Adrenal gland (tissue), 12 donors: ENCODE results near the gene ATP8A2. TPM values are rescaled to one million over a fixed set of nuclear protein-coding genes. Genes with fewer than 3 reads are reported as not detected.

ENCODE experiments used
- DNase-seq, 7 donors: peaks; one replicate each; pipeline ENCODE4 v3.0.0-alpha.2; 2019 to 2020
- H3K27ac ChIP-seq, 5 donors: fragments of 200-600 bp; sonication (generic) in 4 of 5; 1 replicate in 3 of 5; 2 replicates in 2 of 5; pipeline versions ENCODE4 v1.5.1 to v1.8.0; 2016 to 2020; ENCODE audit warnings: mild to moderate bottlenecking in 1 of 5
- H3K27me3 ChIP-seq: fragments of 200-600 bp; 2 replicates; pipeline ENCODE4 v1.8.0; 2021
- H3K36me3 ChIP-seq, 2 donors: fragments of 200-600 bp; replicated peaks in 1 of 2; 1 replicate in 1 of 2; 2 replicates in 1 of 2; pipeline versions ENCODE4 v1.5.1 to v1.8.0; 2018 to 2022
- H3K4me1 ChIP-seq, 2 donors: fragments of 200-600 bp; replicated peaks in 1 of 2; 1 replicate in 1 of 2; 2 replicates in 1 of 2; pipeline versions ENCODE4 v1.5.1 to v1.8.0; 2018 to 2021
- H3K4me3 ChIP-seq, 4 donors: fragments of 200-600 bp; sonication (generic) in 3 of 4; one replicate each; pipeline ENCODE4 v1.5.1; 2016 to 2018
- H3K9me3 ChIP-seq, 3 donors: fragments of 200-600 bp; sonication (generic) in 1 of 3; replicated peaks in 1 of 3; 1 replicate in 2 of 3; 2 replicates in 1 of 3; pipeline versions ENCODE4 v1.5.1 to v1.8.0; 2016 to 2021
- CTCF ChIP-seq, 6 experiments: fragments of 450-650 bp in 4 of 6; fragments of 200-600 bp in 2 of 6; sonication (generic) in 1 of 6; IDR thresholded peaks; 1 replicate in 5 of 6; 2 replicates in 1 of 6; pipeline versions ENCODE4 v1.5.1 to v1.8.0; 2016 to 2021; ENCODE audit warnings: antibody characterized with exemption in 6 of 6, mild to moderate bottlenecking in 2 of 6, moderate library complexity in 1 of 6
- POLR2A ChIP-seq, 2 donors: fragments of 450-650 bp; IDR thresholded peaks; one replicate each; pipeline ENCODE4 v1.6.1; 2017; ENCODE audit warnings: antibody characterized with exemption in 2 of 2, mild to moderate bottlenecking in 2 of 2, moderate library complexity in 1 of 2
- WGBS, 4 donors: extraction: QIAGEN DNeasy Blood & Tissue Kit in 2 of 4; methylation state at CpG; one replicate each; pipeline versions ENCODE4 v1.1.5 to v1.1.7; 2013 to 2017; 5-methylcytosine and 5-hydroxymethylcytosine counted together
- intact Hi-C, 2 donors: fragments of 100-400 bp; cut with DNase I; formaldehyde crosslinking; loops; one replicate each; pipeline versions ENCODE4 v1.14.1 to v1.15.0; 2022 to 2023
- polyA plus RNA-seq, 3 donors: library from polyadenylated mRNA; stranded (reverse); fragments of 200-250 nt in 2 of 3; fragments of 350-450 nt in 1 of 3; fragmentation: Illumina TruSeq in 1 of 3; extraction: RNeasy Lipid Tissue Mini Kit (QIAGEN cat#74804) in 1 of 3; gene quantifications; one replicate each; pipeline ENCODE4 v1.2.3, GENCODE V29; 2013 to 2014
- total RNA-seq, 9 donors: library from RNA; depleted of rRNA in 4 of 9; stranded (reverse); fragments of >200 nt in 4 of 9; fragments of 120-200 nt in 1 of 9; fragmentation: NEBNext Ultra II Directional in 1 of 9; extraction: Animal tissue kit (Norgen Biotek cat#: 25700) in 1 of 9; gene quantifications; one replicate each; pipeline versions ENCODE4 v1.1.0 to v1.2.4, GENCODE V29; 2013 to 2023
- donor health status: healthy with polysubstance abuse.
- donor health status: Bipolar disorder and iron deficiency.
- donor health status: DM: yes; HTN: yes; CAD: no.
- donor health status: DM: no; HTN: no; CAD: no.
- donor health status: DM: no; HTN: no; CAD: no.
- donor health status: DM: yes; HTN: yes; CAD: no.

ATP8A2 gene
- total and polyA plus RNA-seq, 12 donors, result 0.77 to 14.0 (median 4.3) TPM

GRCh38 chr13:25899952-25900351 lies 528.2 kb downstream of the ATP8A2 start:
- WGBS, 4 donors, result 68 to 88% (median 72%) methylated on average over 1 of the region's 1 CpG
- DNase-seq, result no peak
- Histone ChIP-seq H3K27me3 (no peaks in the 10 kb centered on the region), H3K4me1 (no peaks in the 10 kb centered on the region), H3K27ac (no peak overlapping the region), H3K36me3 (no peaks in the 10 kb centered on the region), H3K9me3 (no peaks in the 10 kb centered on the region), H3K4me3 (no peak overlapping the region)
- TF ChIP-seq POLR2A (IDR thresholded peaks at IDR 0.05), result no peak
- no peak for TF ChIP-seq CTCF (IDR thresholded peaks at IDR 0.05)
- intact Hi-C loops, result no loop called here

- WGBS, 4 donors, result 61 to 71% (median 66%) methylated on average over 10 of the region's 10 CpGs
- Histone ChIP-seq H3K4me3 (no peak overlapping the region), H3K27me3 (no peaks in the 10 kb centered on the region), H3K27ac (no peak overlapping the region), H3K4me1 (no peaks in the 10 kb centered on the region), H3K36me3 (no peaks in the 10 kb centered on the region), H3K9me3 (no peaks in the 10 kb centered on the region)
- no peak for DNase-seq
- TF ChIP-seq POLR2A (IDR thresholded peaks at IDR 0.05) (no peak), CTCF (IDR thresholded peaks at IDR 0.05) (no peak)
- intact Hi-C loops, result no loop called here
Measured at GRCh38 chr13:25901460-25902376, 529.9 kb downstream of the ATP8A2 start.

- Histone ChIP-seq H3K27ac (no peak overlapping the region), H3K4me3 (no peak overlapping the region), H3K36me3 (no peaks in the 10 kb centered on the region), H3K27me3 (no peaks in the 10 kb centered on the region), H3K9me3 (no peaks in the 10 kb centered on the region), H3K4me1 (no peaks in the 10 kb centered on the region)
- DNase-seq, result no peak
- intact Hi-C loops, result no loop called here
- 64 to 79% (median 76%) methylated on average over 6 of the region's 6 CpGs for WGBS, 4 donors
- TF ChIP-seq CTCF (IDR thresholded peaks at IDR 0.05) (no peak), POLR2A (IDR thresholded peaks at IDR 0.05) (no peak)
Measured at GRCh38 chr13:25902455-25902854, 530.7 kb downstream of the ATP8A2 start.

GRCh38 chr13:25902891-25903341 lies 531.1 kb downstream of the ATP8A2 start:
- intact Hi-C loops, result no loop called here
- no peak for TF ChIP-seq POLR2A (IDR thresholded peaks at IDR 0.05)
- no peak for TF ChIP-seq CTCF (IDR thresholded peaks at IDR 0.05)
- H3K36me3 ChIP-seq, result no peaks in the 10 kb centered on the region
- H3K27ac ChIP-seq, result no peak overlapping the region
- 71 to 81% (median 77%) methylated on average over 11 of the region's 11 CpGs for WGBS, 4 donors
- no peaks in the 10 kb centered on the region for H3K4me1 ChIP-seq
- H3K9me3 ChIP-seq, result no peaks in the 10 kb centered on the region
- H3K4me3 ChIP-seq, result no peak overlapping the region
- no peaks in the 10 kb centered on the region for H3K27me3 ChIP-seq
- DNase-seq, result no peak
